GM23338 (cell line): ENCODE results near the gene FAM168B. TPM values are rescaled to one million over a fixed set of nuclear protein-coding genes. Genes with fewer than 3 reads are reported as not detected.

Source experiments
- ATAC-seq: fragments of 200-7000 bp; cut with Tn5 transposase; 3 replicates; pipeline ENCODE4 v1.9.1; 2020
- DNase-seq: peaks from one replicate; pipeline ENCODE4 v3.0.0-alpha.2; 2015; ENCODE audit warnings: low spot score
- H2AFZ ChIP-seq: fragments of 200-600 bp; sonication (generic); 2 replicates; pipeline ENCODE4 v1.8.0; 2016; ENCODE audit warnings: antibody characterized with exemption, mild to moderate bottlenecking, moderate library complexity
- H3F3A ChIP-seq: fragments of 200-600 bp; sonication (generic); replicated peaks from 2 replicates; pipeline ENCODE4 v1.8.0; 2017; ENCODE audit warnings: antibody characterized with exemption, mixed run types, low read depth
- H3K27ac ChIP-seq: fragments of 200-600 bp; sonication (generic); 2 replicates; pipeline ENCODE4 v1.6.1; 2016; ENCODE audit warnings: low read depth
- H3K27me3 ChIP-seq: fragments of 200-600 bp; sonication (generic); 2 replicates; pipeline ENCODE4 v1.8.0; 2016; ENCODE audit warnings: mild to moderate bottlenecking, mixed run types, moderate library complexity; ENCODE audit not compliant: insufficient read depth
- H3K36me3 ChIP-seq: fragments of 200-600 bp; sonication (generic); 2 replicates; pipeline ENCODE4 v1.8.0; 2016; ENCODE audit warnings: mild to moderate bottlenecking; ENCODE audit not compliant: insufficient read depth
- H3K4me1 ChIP-seq: fragments of 200-600 bp; sonication (generic); 2 replicates; pipeline ENCODE4 v1.8.0; 2016; ENCODE audit warnings: mild to moderate bottlenecking, moderate library complexity; ENCODE audit not compliant: insufficient read depth
- H3K4me2 ChIP-seq: fragments of 200-600 bp; sonication (generic); 2 replicates; pipeline ENCODE4 v1.7.1; 2017; ENCODE audit warnings: mixed run types
- H3K4me3 ChIP-seq: fragments of 200-600 bp; sonication (generic); 2 replicates; pipeline ENCODE4 v1.6.1; 2016; ENCODE audit warnings: mixed run types
- H3K79me2 ChIP-seq: fragments of 200-600 bp; sonication (generic); replicated peaks from 2 replicates; pipeline ENCODE4 v1.8.0; 2017; ENCODE audit warnings: mild to moderate bottlenecking; ENCODE audit not compliant: insufficient read depth
- H3K9me2 ChIP-seq: fragments of 200-600 bp; sonication (generic); 2 replicates; pipeline ENCODE4 v1.8.0; 2017; ENCODE audit not compliant: insufficient read depth
- H4K20me1 ChIP-seq: fragments of 200-600 bp; sonication (generic); replicated peaks from 2 replicates; pipeline ENCODE4 v1.8.0; 2017; ENCODE audit warnings: mild to moderate bottlenecking; ENCODE audit not compliant: insufficient read depth
- H3K27ac Mint-ChIP-seq: 2 replicates; pipeline ENCODE4 v1.8.0; 2020; ENCODE audit warnings: inconsistent platforms, mild to moderate bottlenecking, moderate library complexity, mixed read lengths
- H3K27me3 Mint-ChIP-seq: 3 replicates; pipeline ENCODE4 v1.8.0; 2022; ENCODE audit warnings: low read depth, mild to moderate bottlenecking, moderate library complexity, mixed read lengths, inconsistent platforms; ENCODE audit not compliant: insufficient read depth, poor library complexity
- H3K36me3 Mint-ChIP-seq: 3 replicates; pipeline ENCODE4 v1.8.0; 2021; ENCODE audit warnings: low read depth, mild to moderate bottlenecking, inconsistent platforms, moderate library complexity, mixed read lengths
- H3K4me1 Mint-ChIP-seq: 3 replicates; pipeline ENCODE4 v1.8.0; 2020; ENCODE audit warnings: mild to moderate bottlenecking, inconsistent platforms, mixed read lengths
- H3K4me3 Mint-ChIP-seq: 3 replicates; pipeline ENCODE4 v1.8.0; 2021; ENCODE audit warnings: moderate library complexity, mild to moderate bottlenecking, inconsistent platforms, mixed read lengths
- H3K9me3 Mint-ChIP-seq: 3 replicates; pipeline ENCODE4 v1.8.0; 2020; ENCODE audit warnings: moderate library complexity, mild to moderate bottlenecking, inconsistent platforms, mixed read lengths
- CTCF ChIP-seq, 2 experiments: fragments of 200-600 bp in 1 of 2; sonication (generic) in 1 of 2; conservative IDR thresholded peaks; 2 replicates each; pipeline versions ENCODE4 v1.5.1 to v1.6.1; 2016 to 2017; ENCODE audit warnings: antibody characterized with exemption in 2 of 2, low read depth in 2 of 2, mild to moderate bottlenecking in 2 of 2, moderate library complexity in 1 of 2
- ETS1 ChIP-seq: IDR thresholded peaks from 2 replicates; pipeline ENCODE4 v1.6.1; 2016; ENCODE audit warnings: antibody characterized with exemption
- EZH2 ChIP-seq: fragments of 200-600 bp; sonication (generic); IDR thresholded peaks from one replicate; pipeline ENCODE4 v1.8.0; 2017; ENCODE audit warnings: antibody characterized with exemption, mild to moderate bottlenecking, low read depth; ENCODE audit not compliant: unreplicated experiment
- JUNB ChIP-seq: IDR thresholded peaks from one replicate; pipeline ENCODE4 v1.6.1; 2016; ENCODE audit warnings: antibody characterized with exemption; ENCODE audit not compliant: unreplicated experiment
- NANOG ChIP-seq: IDR thresholded peaks from 2 replicates; pipeline ENCODE4 v1.6.1; 2016; ENCODE audit warnings: antibody characterized with exemption, borderline replicate concordance
- POLR2AphosphoS5 ChIP-seq: IDR thresholded peaks from 2 replicates; pipeline ENCODE4 v1.6.1; 2016; ENCODE audit warnings: antibody characterized with exemption, low read depth
- STAT1 ChIP-seq: IDR thresholded peaks from one replicate; pipeline ENCODE4 v1.6.1; 2016; ENCODE audit warnings: antibody characterized with exemption; ENCODE audit not compliant: unreplicated experiment
- polyA plus RNA-seq: library from polyadenylated mRNA; unstranded; fragments of >200 nt; fragmentation: Nextera tagmentation; extraction: Ambion mirVana; gene quantifications from 2 replicates; pipeline ENCODE4 v1.2.1, GENCODE V29; 2016
- total RNA-seq: library from RNA; depleted of rRNA; stranded (reverse); fragments of >200 nt; shearing (Covaris generic); gene quantifications from 2 replicates; pipeline ENCODE4 v1.2.3, GENCODE V29; 2014

Gene FAM168B
- total and polyA plus RNA-seq, 2 experiments from 2014 or later: 18.8 to 76.8 TPM

- H4K20me1 ChIP-seq: no peaks in the 10 kb centered on the region
- no peaks in the 10 kb centered on the region; the same call in 2 of the 3 replicates for H3K4me1 Mint-ChIP-seq
- H3K27ac Mint-ChIP-seq: no peak overlapping the region
- DNase-seq (no peak), ATAC-seq (no peak)
- H3K27ac ChIP-seq: no peak overlapping the region
- H3K4me3 ChIP-seq: no peak overlapping the region
- no peaks in the 10 kb centered on the region for H3K36me3 ChIP-seq
- H3K9me3 Mint-ChIP-seq: no peaks in the 10 kb centered on the region; the same call in 2 of the 3 replicates
- no peaks in the 10 kb centered on the region for H3F3A ChIP-seq
- no peak overlapping the region for H3K4me2 ChIP-seq
- H3K27me3 ChIP-seq: no peaks in the 10 kb centered on the region
- H3K27me3 Mint-ChIP-seq: peaks cover 2% of the 10 kb centered on the region
- no peaks in the 10 kb centered on the region; the same call in 1 of the 2 replicates for H3K9me2 ChIP-seq
- H3K36me3 Mint-ChIP-seq: no peaks in the 10 kb centered on the region
- no peak overlapping the region for H3K4me3 Mint-ChIP-seq
- no peaks in the 10 kb centered on the region for H3K79me2 ChIP-seq
- no peak overlapping the region for H2AFZ ChIP-seq
- TF ChIP-seq NANOG (no peak), JUNB (no peak), EZH2 (no peak), STAT1 (no peak), ETS1 (no peak), POLR2AphosphoS5 (no peak), CTCF (conservative IDR thresholded peaks at IDR 0.05; ENCODE audit: low read depth in 2 of 2) (no peak)
- H3K4me1 ChIP-seq: no peaks in the 10 kb centered on the region
Measured at GRCh38 chr2:131022731-131023130, 70.5 kb downstream of the FAM168B start.

GRCh38 chr2:131016826-131017741, 76.2 kb downstream of the FAM168B start:
- Mint-ChIP-seq H3K27ac (no peak overlapping the region), H3K4me3 (no peak overlapping the region), H3K9me3 (no peaks in the 10 kb centered on the region; the same call in 2 of the 3 replicates), H3K4me1 (peaks cover 7% of the 10 kb centered on the region), H3K36me3 (no peaks in the 10 kb centered on the region), H3K27me3 (no peaks in the 10 kb centered on the region)
- no peak for DNase-seq
- no peak for TF ChIP-seq STAT1
- no peaks in the 10 kb centered on the region for H4K20me1 ChIP-seq
- H3K79me2 ChIP-seq: no peaks in the 10 kb centered on the region
- peak; percentile 46 for ATAC-seq
- H3K9me2 ChIP-seq: no peaks in the 10 kb centered on the region
- no peak overlapping the region for H2AFZ ChIP-seq
- H3K27me3 ChIP-seq: no peaks in the 10 kb centered on the region
- no peak overlapping the region for H3K27ac ChIP-seq
- H3K4me3 ChIP-seq: no peak overlapping the region
- H3K36me3 ChIP-seq: no peaks in the 10 kb centered on the region
- H3F3A ChIP-seq: no peaks in the 10 kb centered on the region
- no peak overlapping the region for H3K4me2 ChIP-seq
- no peaks in the 10 kb centered on the region for H3K4me1 ChIP-seq
